Left kidney (tissue), 8 donors: ENCODE measurements around the gene ACP2. TPM values are rescaled to one million over a fixed set of nuclear protein-coding genes. Genes with fewer than 3 reads are reported as not detected.
A peak's percentile ranks its signal among the peaks of the same experiment; 100 is the strongest.

Source experiments
- DNase-seq: peaks from one replicate; pipeline ENCODE4 v3.0.0-alpha.2; 2013
- long read RNA-seq, 8 donors: transcript quantifications; one replicate each; lab custom pipeline, GENCODE V29; 2026
- polyA plus RNA-seq: library from polyadenylated mRNA; unstranded; fragments of 120-200 nt; gene quantifications from one replicate; pipeline ENCODE4 v1.2.1, GENCODE V29; 2013; ENCODE audit not compliant: insufficient read length

Gene ACP2, protein sequence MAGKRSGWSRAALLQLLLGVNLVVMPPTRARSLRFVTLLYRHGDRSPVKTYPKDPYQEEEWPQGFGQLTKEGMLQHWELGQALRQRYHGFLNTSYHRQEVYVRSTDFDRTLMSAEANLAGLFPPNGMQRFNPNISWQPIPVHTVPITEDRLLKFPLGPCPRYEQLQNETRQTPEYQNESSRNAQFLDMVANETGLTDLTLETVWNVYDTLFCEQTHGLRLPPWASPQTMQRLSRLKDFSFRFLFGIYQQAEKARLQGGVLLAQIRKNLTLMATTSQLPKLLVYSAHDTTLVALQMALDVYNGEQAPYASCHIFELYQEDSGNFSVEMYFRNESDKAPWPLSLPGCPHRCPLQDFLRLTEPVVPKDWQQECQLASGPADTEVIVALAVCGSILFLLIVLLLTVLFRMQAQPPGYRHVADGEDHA
- polyA plus RNA-seq, result 57.7 TPM
- long read RNA-seq, donor 1, transcript ACP2-201 (11 exons, 2,203 nt), result major isoform, 9 of 23 reads
- long read RNA-seq, donor 1, partial matches to known transcripts, result 10 of 23 reads
- long read RNA-seq, donor 1, other reads (novel, unspliced or antisense), result 0 of 23 reads
- long read RNA-seq, donor 2, transcript ACP2-201 (11 exons, 2,203 nt), result major isoform, 9 of 26 reads
- long read RNA-seq, donor 2, partial matches to known transcripts, result 14 of 26 reads
- long read RNA-seq, donor 2, other reads (novel, unspliced or antisense), result 0 of 26 reads
- long read RNA-seq, donor 3, partial matches to known transcripts, result 0 of 4 reads
- long read RNA-seq, donor 3, other reads (novel, unspliced or antisense), result 0 of 4 reads
- long read RNA-seq, donor 4, result 0 reads
- long read RNA-seq, donor 5, transcript ACP2-201 (11 exons, 2,203 nt), result major isoform, 12 of 33 reads
- long read RNA-seq, donor 5, partial matches to known transcripts, result 13 of 33 reads
- long read RNA-seq, donor 5, other reads (novel, unspliced or antisense), result 7 of 33 reads
- long read RNA-seq, donor 6, transcript ACP2-201 (11 exons, 2,203 nt), result major isoform, 13 of 16 reads
- long read RNA-seq, donor 6, partial matches to known transcripts, result 0 of 16 reads
- long read RNA-seq, donor 6, other reads (novel, unspliced or antisense), result 0 of 16 reads
- long read RNA-seq, donor 7, transcript ACP2-201 (11 exons, 2,203 nt), result major isoform, 5 of 11 reads
- long read RNA-seq, donor 7, partial matches to known transcripts, result 5 of 11 reads
- long read RNA-seq, donor 7, other reads (novel, unspliced or antisense), result 0 of 11 reads
- long read RNA-seq, donor 8, partial matches to known transcripts, result 0 of 3 reads
- long read RNA-seq, donor 8, other reads (novel, unspliced or antisense), result 0 of 3 reads

GRCh38 chr11:47248664-47249377, at the start of gene ACP2:
TSS of gene ACP2 (minus strand) at chr11:47248814. CDS start at chr11:47248789, 25 bp downstream.
- peak; percentile 81 for DNase-seq

DNA sequence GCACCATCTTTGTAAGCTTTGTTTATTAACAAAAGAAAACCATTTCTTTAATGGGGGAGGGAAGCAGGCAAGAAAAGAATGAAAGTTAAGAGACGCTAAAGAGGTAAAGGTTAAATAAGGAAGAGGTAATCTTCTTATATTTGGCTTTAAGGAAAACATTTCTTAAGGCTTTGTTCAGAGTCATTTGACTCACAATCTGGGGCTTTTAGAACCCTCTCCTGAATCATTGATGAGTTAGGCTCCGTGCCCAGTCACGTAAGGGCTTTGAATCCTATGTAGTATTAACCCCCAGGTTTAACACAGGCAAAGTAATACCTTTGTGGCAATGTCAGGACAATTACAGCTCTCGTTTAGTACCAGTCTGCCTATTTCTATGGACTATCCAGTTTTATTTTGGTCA, 47.4 kb upstream of the ACP2 start:
- DNase-seq, result no peak

DNA sequence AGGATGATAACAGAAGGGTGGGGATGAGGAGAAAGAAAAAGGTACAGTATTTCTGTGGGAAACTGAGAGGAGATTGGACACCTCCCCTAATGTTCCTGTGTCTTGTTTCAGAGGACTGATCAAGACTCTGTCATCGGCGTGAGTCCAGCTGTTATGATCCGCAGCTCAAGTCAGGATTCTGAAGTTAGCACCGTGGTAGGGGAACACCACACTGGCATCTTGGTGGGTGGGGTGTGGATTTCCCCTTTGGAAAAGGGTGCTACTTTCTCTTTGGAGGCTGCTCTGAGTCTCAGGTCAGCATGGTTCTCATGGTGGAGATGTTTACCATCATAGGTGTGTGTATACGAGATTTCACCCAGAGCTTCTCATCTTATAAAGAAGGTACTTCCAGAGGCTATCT, 46.8 kb upstream of the ACP2 start:
- DNase-seq, result no peak

DNA sequence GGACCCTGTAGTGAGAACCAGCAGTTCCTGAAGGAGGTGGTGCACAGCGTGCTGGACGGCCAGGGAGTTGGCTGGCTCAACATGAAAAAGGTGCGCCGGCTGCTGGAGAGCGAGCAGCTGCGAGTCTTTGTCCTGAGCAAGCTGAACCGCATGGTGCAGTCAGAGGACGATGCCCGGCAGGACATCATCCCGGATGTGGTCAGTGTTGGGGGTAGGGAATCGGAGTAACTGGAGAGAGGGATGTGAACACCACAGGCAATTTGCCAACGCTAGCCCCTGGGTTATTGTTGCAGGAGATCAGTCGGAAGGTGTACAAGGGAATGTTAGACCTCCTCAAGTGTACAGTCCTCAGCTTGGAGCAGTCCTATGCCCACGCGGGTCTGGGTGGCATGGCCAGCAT, 41.2 kb upstream of the ACP2 start:
- no peak for DNase-seq

- no peak for DNase-seq
Measured at GRCh38 chr11:47288066-47288465, 39.5 kb upstream of the ACP2 start.

- DNase-seq, result no peak
Measured at GRCh38 chr11:47285969-47286770, 37.6 kb upstream of the ACP2 start.

DNA sequence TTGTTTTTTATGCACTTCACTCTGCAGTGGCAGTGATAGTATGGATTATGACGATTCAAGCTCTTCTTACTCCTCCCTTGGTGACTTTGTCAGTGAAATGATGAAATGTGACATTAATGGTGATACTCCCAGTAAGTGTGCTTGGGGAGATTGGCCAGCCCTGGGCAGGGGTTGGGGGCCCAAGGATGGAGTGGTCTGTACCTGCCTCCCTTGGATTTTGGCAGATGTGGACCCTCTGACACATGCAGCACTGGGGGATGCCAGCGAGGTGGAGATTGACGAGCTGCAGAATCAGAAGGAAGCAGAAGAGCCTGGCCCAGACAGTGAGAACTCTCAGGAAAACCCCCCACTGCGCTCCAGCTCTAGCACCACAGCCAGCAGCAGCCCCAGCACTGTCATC, 35.5 kb upstream of the ACP2 start:
- DNase-seq, result no peak

- DNase-seq, result no peak
Measured at GRCh38 chr11:47282462-47282861, 33.8 kb upstream of the ACP2 start.

DNA sequence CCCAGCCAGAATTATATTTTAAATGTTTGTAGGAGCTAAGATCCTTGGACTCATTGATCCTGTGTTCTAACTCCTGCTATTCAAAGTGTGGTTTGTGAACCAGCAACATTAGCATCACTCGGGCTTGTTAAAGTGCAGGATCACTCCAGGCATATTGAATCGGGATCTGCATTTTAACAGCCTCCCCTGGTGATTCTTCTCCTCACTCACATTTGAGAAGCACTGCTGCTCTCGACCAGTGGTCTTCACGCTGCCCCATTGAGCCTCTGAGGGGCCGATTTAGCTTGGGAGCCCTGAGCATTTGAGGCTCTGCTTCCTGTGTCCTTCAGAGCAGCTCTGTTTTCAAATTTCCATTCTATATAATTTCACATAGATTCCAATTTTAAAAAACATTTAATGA, 32.2 kb upstream of the ACP2 start:
- DNase-seq, result no peak

GRCh38 chr11:47280099-47280498, 31.5 kb upstream of the ACP2 start:
- DNase-seq, result no peak

- DNase-seq, result no peak
Measured at GRCh38 chr11:47278769-47279168, 30.2 kb upstream of the ACP2 start.

DNA sequence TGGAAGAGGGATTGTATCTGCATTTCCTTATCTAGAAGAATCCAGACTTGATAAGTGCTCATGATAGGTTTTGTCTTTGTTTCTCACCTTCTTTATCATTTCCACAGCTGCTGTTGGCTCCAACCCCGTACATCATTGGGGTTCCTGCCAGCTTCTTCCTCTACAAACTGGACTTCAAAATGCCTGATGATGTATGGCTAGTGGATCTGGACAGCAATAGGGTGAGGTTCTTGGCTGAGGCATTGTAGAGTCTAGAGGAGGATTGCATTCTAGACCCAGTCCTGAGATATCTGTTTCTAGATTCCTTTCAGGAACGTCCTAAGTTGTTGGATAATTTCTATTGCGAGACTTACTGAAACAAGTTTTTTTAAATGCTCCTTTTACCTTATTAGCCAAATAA, 29.4 kb upstream of the ACP2 start:
- no peak for DNase-seq

- DNase-seq, result no peak
Measured at GRCh38 chr11:47276923-47277322, 28.3 kb upstream of the ACP2 start.

DNA sequence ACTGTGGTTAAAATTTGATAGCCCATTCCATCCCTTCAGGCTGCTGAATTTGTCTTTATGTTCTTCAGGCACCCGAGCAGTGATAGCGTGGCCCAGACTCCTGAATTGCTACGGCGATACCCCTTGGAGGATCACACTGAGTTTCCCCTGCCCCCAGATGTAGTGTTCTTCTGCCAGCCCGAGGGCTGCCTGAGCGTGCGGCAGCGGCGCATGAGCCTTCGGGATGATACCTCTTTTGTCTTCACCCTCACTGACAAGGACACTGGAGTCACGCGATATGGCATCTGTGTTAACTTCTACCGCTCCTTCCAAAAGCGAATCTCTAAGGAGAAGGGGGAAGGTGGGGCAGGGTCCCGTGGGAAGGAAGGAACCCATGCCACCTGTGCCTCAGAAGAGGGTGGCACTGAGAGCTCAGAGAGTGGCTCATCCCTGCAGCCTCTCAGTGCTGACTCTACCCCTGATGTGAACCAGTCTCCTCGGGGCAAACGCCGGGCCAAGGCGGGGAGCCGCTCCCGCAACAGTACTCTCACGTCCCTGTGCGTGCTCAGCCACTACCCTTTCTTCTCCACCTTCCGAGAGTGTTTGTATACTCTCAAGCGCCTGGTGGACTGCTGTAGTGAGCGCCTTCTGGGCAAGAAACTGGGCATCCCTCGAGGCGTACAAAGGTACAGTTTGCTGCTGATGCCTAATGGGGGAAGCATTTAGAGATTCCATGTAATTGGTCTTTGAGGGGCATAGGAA, 26.1 kb upstream of the ACP2 start:
- DNase-seq, result no peak

GRCh38 chr11:47272706-47273105, 24.1 kb upstream of the ACP2 start:
- no peak for DNase-seq

GRCh38 chr11:47271961-47272661, 23.5 kb upstream of the ACP2 start:
- DNase-seq, result no peak

GRCh38 chr11:47271328-47271727, 22.7 kb upstream of the ACP2 start:
- no peak for DNase-seq

GRCh38 chr11:47270331-47271271, 22.0 kb upstream of the ACP2 start:
- DNase-seq, result no peak
